OCI-LY3 (cell line): ENCODE results near the gene NSDHL.
"Not testable (repeated sequence)": the region's sequence is repeated elsewhere in the genome, so short reads cannot be mapped to it uniquely, and the experiment has no call there.

Experiments
- H2AFZ ChIP-seq: fragments of 200-600, 300-600 bp; shearing (Covaris generic); 2 replicates; pipeline ENCODE4 v1.6.0; 2014; ENCODE audit warnings: antibody characterized with exemption, low read depth, low read length
- H3K27ac ChIP-seq: fragments of 200-600, 300-600 bp; sonication (generic); 2 replicates; pipeline ENCODE4 v1.5.1; 2014; ENCODE audit warnings: mild to moderate bottlenecking, low read length, moderate library complexity, mixed read lengths
- H3K27me3 ChIP-seq: fragments of 200-600, 300-600 bp; sonication (generic); 2 replicates; pipeline ENCODE4 v1.6.1; 2014; ENCODE audit warnings: low read depth, low read length, mixed read lengths
- H3K36me3 ChIP-seq: fragments of 200-600, 300-600 bp; sonication (generic); replicated peaks from 2 replicates; pipeline ENCODE3; 2014; ENCODE audit warnings: low read depth, low read length, mixed read lengths
- H3K4me1 ChIP-seq: fragments of 300-600, 200-600 bp; sonication (generic); 2 replicates; pipeline ENCODE4 v1.6.1; 2014; ENCODE audit warnings: low read length, mixed read lengths
- H3K4me2 ChIP-seq: fragments of 200-600, 300-600 bp; sonication (generic); 2 replicates; pipeline ENCODE4 v1.6.1; 2014; ENCODE audit warnings: low read length, mixed read lengths
- H3K4me3 ChIP-seq: fragments of 300-600, 200-600 bp; sonication (generic); 2 replicates; pipeline ENCODE4 v1.5.1; 2014; ENCODE audit warnings: antibody characterized with exemption, mild to moderate bottlenecking, low read length, moderate library complexity
- H3K79me2 ChIP-seq: fragments of 300-600, 200-600 bp; shearing (Covaris generic); 2 replicates; pipeline ENCODE4 v1.6.1; 2014; ENCODE audit warnings: mild to moderate bottlenecking, low read length, mixed read lengths
- H3K9ac ChIP-seq: fragments of 300-600, 200-600 bp; shearing (Covaris generic); 2 replicates; pipeline ENCODE4 v1.6.0; 2014; ENCODE audit warnings: mild to moderate bottlenecking, low read length, moderate library complexity
- H3K9me3 ChIP-seq: fragments of 200-600, 300-600 bp; shearing (Covaris generic); 2 replicates; pipeline ENCODE4 v1.6.1; 2014; ENCODE audit warnings: low read length, mixed read lengths; ENCODE audit not compliant: insufficient read depth
- H4K20me1 ChIP-seq: fragments of 200-600, 300-600 bp; sonication (generic); 2 replicates; pipeline ENCODE4 v1.6.1; 2016; ENCODE audit warnings: low read length, mixed read lengths; ENCODE audit not compliant: insufficient read depth
- EZH2phosphoT487 ChIP-seq: fragments of 200-600 bp; shearing (Covaris generic); IDR thresholded peaks from 2 replicates; pipeline ENCODE4 v1.6.1; 2018; ENCODE audit warnings: antibody characterized with exemption, mixed run types, low read depth
- TF ChIP-seq, protein P1 (sequence below): fragments of 200-600, 300-600 bp; sonication (generic); IDR thresholded peaks from 2 replicates; pipeline ENCODE4 v1.5.1; 2014; ENCODE audit warnings: antibody characterized with exemption, low read length, low read depth

The NSDHL gene

DNA sequence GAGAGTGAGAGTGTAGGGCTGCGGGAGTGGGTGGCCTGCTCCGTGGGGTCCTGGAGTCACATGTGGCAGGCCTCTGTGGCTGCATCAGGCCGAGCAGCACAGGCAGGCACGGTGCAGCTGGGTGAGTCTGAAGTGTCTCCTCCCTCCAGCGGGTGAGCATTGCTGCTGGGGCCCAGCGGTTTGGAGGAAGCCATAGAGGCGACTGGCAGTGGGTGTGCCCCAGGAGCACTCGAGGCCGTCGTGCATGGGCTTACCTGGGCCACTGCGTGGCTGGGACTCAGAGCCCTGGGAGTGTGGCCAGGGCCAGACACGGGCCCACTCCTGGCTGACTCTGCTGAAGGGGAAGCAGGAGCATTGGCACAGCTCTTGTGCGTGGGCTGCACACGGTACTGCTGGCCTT is 77.6 kb downstream of the NSDHL start:
- Histone ChIP-seq H3K79me2 (no peaks in the 10 kb centered on the region), H3K4me3 (no peak overlapping the region), H3K4me1 (peaks cover 12% of the 10 kb centered on the region; the same call in 1 of the 2 replicates), H3K9ac (no peak overlapping the region), H3K9me3 (no peaks in the 10 kb centered on the region), H3K27ac (no peak overlapping the region), H4K20me1 (no peaks in the 10 kb centered on the region), H3K36me3 (no peaks in the 10 kb centered on the region), H2AFZ (no peak overlapping the region), H3K4me2 (no peak overlapping the region), H3K27me3 (0 out of 2 replicates have a peak, but pooled peaks cover 4% of the 10 kb centered on the region)
- TF ChIP-seq EZH2phosphoT487 = no peak
- TF ChIP-seq, protein P1, sequence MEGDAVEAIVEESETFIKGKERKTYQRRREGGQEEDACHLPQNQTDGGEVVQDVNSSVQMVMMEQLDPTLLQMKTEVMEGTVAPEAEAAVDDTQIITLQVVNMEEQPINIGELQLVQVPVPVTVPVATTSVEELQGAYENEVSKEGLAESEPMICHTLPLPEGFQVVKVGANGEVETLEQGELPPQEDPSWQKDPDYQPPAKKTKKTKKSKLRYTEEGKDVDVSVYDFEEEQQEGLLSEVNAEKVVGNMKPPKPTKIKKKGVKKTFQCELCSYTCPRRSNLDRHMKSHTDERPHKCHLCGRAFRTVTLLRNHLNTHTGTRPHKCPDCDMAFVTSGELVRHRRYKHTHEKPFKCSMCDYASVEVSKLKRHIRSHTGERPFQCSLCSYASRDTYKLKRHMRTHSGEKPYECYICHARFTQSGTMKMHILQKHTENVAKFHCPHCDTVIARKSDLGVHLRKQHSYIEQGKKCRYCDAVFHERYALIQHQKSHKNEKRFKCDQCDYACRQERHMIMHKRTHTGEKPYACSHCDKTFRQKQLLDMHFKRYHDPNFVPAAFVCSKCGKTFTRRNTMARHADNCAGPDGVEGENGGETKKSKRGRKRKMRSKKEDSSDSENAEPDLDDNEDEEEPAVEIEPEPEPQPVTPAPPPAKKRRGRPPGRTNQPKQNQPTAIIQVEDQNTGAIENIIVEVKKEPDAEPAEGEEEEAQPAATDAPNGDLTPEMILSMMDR = no peak

DNA sequence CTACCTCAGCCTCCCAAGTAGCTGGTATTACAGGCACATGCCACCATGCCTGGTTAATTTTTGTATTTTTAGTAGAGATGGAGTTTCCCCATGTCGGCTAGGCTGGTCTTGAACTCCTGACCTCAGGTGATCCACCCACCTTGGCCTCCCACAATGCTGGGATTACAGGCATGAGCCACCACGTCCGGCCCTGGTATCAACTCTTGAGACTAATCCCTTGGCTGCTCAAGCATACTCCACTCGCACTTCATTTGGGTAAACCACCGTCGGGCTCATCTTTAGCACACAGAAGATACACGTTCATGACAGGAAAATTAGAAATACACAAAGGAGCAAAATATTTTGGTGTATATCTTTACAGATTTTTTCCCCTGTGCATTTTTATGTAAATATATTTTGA is 79.2 kb downstream of the NSDHL start:
- H3K4me2 ChIP-seq, H3K9me3 ChIP-seq, H3K27me3 ChIP-seq, H2AFZ ChIP-seq, H3K36me3 ChIP-seq, H3K9ac ChIP-seq, H4K20me1 ChIP-seq, H3K4me3 ChIP-seq, H3K27ac ChIP-seq, H3K79me2 ChIP-seq: not testable (repeated sequence)
- H3K4me1 ChIP-seq = peaks cover 12% of the 10 kb centered on the region; the same call in 1 of the 2 replicates

DNA sequence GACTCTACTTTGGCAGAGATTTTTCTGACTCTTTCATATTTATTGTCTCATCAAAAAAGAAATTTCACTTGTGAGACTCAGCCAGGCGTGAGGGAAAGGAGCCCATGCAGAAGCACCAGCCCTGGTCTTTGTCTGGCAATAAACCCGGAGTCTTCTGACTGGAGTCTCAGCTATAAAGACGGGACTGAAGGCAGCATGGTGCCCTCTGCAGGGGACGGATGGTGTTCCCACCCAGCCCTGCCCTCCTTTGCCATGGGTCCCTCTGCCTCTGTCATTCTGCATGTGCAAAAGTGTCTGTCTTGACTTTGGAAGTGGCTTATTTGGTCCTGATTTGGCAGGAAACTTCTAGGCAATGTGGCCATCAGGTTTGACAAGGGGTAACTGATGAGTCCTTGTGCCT is 81.2 kb downstream of the NSDHL start:
- H3K27ac ChIP-seq = no peak overlapping the region
- no peaks in the 10 kb centered on the region for H4K20me1 ChIP-seq
- H3K4me3 ChIP-seq = no peak overlapping the region
- no peaks in the 10 kb centered on the region for H3K27me3 ChIP-seq
- no peak overlapping the region for H3K4me2 ChIP-seq
- no peak overlapping the region for H3K9ac ChIP-seq
- no peak overlapping the region for H2AFZ ChIP-seq
- TF ChIP-seq, protein P1 = no peak; the same call in 1 of the 2 replicates
- TF ChIP-seq EZH2phosphoT487 = no peak
- no peaks in the 10 kb centered on the region for H3K9me3 ChIP-seq
- H3K79me2 ChIP-seq = no peaks in the 10 kb centered on the region
- no peaks in the 10 kb centered on the region for H3K36me3 ChIP-seq
- H3K4me1 ChIP-seq = peaks cover 14% of the 10 kb centered on the region

- no peak overlapping the region for H3K27ac ChIP-seq
- H3K4me1 ChIP-seq = peaks cover 19% of the 10 kb centered on the region
- no peak overlapping the region for H3K4me2 ChIP-seq
Observed at GRCh38 chrX:152912641-152913040, 81.8 kb downstream of the NSDHL start.

More at GRCh38 chrX:152912641-152913040, 81.8 kb downstream of the NSDHL start:
- Histone ChIP-seq H2AFZ (no peak overlapping the region), H4K20me1 (no peaks in the 10 kb centered on the region), H3K36me3 (no peaks in the 10 kb centered on the region), H3K27me3 (no peaks in the 10 kb centered on the region), H3K4me3 (no peak overlapping the region), H3K9me3 (no peaks in the 10 kb centered on the region), H3K79me2 (no peaks in the 10 kb centered on the region), H3K9ac (no peak overlapping the region)
- TF ChIP-seq, protein P1 = no peak
- no peak for TF ChIP-seq EZH2phosphoT487
